HEK293 (cell line): Measurements from ENCODE around the gene KIF25.

Experiments used
- CTCF ChIP-seq: fragments of 450-650 bp; formaldehyde crosslinking; IDR thresholded peaks from 2 replicates; pipeline ENCODE4 v1.5.1; 2016; ENCODE audit warnings: missing biosample characterization, missing genetic modification characterization
- RBAK ChIP-seq: fragments of 450-650 bp; formaldehyde crosslinking; IDR thresholded peaks from 2 replicates; pipeline ENCODE4 v1.5.1; 2016; ENCODE audit warnings: missing biosample characterization, missing genetic modification characterization
- SCRT2 ChIP-seq: fragments of 450-650 bp; formaldehyde crosslinking; IDR thresholded peaks from 2 replicates; pipeline ENCODE4 v1.5.1; 2016; ENCODE audit warnings: missing biosample characterization, missing genetic modification characterization
- SETDB1 ChIP-seq: IDR thresholded peaks from one replicate; pipeline ENCODE4 v1.6.1; 2017; ENCODE audit warnings: mild to moderate bottlenecking, low read length, moderate library complexity, mixed read lengths; ENCODE audit not compliant: insufficient read length
- ZNF777 ChIP-seq: fragments of 450-650 bp; formaldehyde crosslinking; IDR thresholded peaks from 2 replicates; pipeline ENCODE4 v1.5.1; 2017; ENCODE audit warnings: missing biosample characterization, missing genetic modification characterization, borderline replicate concordance
- TF ChIP-seq, protein P1 (sequence below): fragments of 450-650 bp; formaldehyde crosslinking; IDR thresholded peaks from 2 replicates; pipeline ENCODE4 v1.5.1; 2016; ENCODE audit warnings: missing biosample characterization, missing genetic modification characterization

- no peak for TF ChIP-seq SETDB1
- TF ChIP-seq, protein P1, sequence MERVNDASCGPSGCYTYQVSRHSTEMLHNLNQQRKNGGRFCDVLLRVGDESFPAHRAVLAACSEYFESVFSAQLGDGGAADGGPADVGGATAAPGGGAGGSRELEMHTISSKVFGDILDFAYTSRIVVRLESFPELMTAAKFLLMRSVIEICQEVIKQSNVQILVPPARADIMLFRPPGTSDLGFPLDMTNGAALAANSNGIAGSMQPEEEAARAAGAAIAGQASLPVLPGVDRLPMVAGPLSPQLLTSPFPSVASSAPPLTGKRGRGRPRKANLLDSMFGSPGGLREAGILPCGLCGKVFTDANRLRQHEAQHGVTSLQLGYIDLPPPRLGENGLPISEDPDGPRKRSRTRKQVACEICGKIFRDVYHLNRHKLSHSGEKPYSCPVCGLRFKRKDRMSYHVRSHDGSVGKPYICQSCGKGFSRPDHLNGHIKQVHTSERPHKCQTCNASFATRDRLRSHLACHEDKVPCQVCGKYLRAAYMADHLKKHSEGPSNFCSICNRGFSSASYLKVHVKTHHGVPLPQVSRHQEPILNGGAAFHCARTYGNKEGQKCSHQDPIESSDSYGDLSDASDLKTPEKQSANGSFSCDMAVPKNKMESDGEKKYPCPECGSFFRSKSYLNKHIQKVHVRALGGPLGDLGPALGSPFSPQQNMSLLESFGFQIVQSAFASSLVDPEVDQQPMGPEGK (tag by site-specific recombination) = no peak
- no peak for TF ChIP-seq SCRT2 (tag by site-specific recombination)
- peak; percentile 77 for TF ChIP-seq CTCF (tag by site-specific recombination)
- no peak for TF ChIP-seq ZNF777
- no peak for TF ChIP-seq RBAK (tag by site-specific recombination)
Observed at GRCh38 chr6:168060521-168060931, 63.1 kb downstream of the KIF25 start.
